ENCODE data around the gene ASB10.

- TF ChIP-seq POLR2AphosphoS5 (IDR thresholded peaks at IDR 0.05; ENCODE audit: low read depth) (no peak), EZH2 (IDR thresholded peaks at IDR 0.05; ENCODE audit: low read depth, unreplicated experiment) (peak; percentile 91), CTCF (conservative IDR thresholded peaks at IDR 0.05; ENCODE audit: low read depth in 2 of 2) (no peak), ZNF114 (CRISPR knock-in tag; IDR thresholded peaks at IDR 0.05) (no peak), ETS1 (IDR thresholded peaks at IDR 0.05) (no peak), EZH2phosphoT487 (IDR thresholded peaks at IDR 0.05; ENCODE audit: unreplicated experiment) (no peak), CREB1 (CRISPR knock-in tag; IDR thresholded peaks at IDR 0.05; ENCODE audit: low read depth) (no peak), NANOG (IDR thresholded peaks at IDR 0.05; ENCODE audit: borderline replicate concordance) (no peak), ZNF331 (CRISPR knock-in tag; IDR thresholded peaks at IDR 0.05; ENCODE audit: low read depth) (no peak), JUNB (IDR thresholded peaks at IDR 0.05; ENCODE audit: unreplicated experiment) (no peak), STAT1 (IDR thresholded peaks at IDR 0.05; ENCODE audit: unreplicated experiment) (no peak)
- TF ChIP-seq, protein P1, sequence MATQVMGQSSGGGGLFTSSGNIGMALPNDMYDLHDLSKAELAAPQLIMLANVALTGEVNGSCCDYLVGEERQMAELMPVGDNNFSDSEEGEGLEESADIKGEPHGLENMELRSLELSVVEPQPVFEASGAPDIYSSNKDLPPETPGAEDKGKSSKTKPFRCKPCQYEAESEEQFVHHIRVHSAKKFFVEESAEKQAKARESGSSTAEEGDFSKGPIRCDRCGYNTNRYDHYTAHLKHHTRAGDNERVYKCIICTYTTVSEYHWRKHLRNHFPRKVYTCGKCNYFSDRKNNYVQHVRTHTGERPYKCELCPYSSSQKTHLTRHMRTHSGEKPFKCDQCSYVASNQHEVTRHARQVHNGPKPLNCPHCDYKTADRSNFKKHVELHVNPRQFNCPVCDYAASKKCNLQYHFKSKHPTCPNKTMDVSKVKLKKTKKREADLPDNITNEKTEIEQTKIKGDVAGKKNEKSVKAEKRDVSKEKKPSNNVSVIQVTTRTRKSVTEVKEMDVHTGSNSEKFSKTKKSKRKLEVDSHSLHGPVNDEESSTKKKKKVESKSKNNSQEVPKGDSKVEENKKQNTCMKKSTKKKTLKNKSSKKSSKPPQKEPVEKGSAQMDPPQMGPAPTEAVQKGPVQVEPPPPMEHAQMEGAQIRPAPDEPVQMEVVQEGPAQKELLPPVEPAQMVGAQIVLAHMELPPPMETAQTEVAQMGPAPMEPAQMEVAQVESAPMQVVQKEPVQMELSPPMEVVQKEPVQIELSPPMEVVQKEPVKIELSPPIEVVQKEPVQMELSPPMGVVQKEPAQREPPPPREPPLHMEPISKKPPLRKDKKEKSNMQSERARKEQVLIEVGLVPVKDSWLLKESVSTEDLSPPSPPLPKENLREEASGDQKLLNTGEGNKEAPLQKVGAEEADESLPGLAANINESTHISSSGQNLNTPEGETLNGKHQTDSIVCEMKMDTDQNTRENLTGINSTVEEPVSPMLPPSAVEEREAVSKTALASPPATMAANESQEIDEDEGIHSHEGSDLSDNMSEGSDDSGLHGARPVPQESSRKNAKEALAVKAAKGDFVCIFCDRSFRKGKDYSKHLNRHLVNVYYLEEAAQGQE (IDR thresholded peaks at IDR 0.05; ENCODE audit: unreplicated experiment) = no peak
- TF ChIP-seq, protein P2, sequence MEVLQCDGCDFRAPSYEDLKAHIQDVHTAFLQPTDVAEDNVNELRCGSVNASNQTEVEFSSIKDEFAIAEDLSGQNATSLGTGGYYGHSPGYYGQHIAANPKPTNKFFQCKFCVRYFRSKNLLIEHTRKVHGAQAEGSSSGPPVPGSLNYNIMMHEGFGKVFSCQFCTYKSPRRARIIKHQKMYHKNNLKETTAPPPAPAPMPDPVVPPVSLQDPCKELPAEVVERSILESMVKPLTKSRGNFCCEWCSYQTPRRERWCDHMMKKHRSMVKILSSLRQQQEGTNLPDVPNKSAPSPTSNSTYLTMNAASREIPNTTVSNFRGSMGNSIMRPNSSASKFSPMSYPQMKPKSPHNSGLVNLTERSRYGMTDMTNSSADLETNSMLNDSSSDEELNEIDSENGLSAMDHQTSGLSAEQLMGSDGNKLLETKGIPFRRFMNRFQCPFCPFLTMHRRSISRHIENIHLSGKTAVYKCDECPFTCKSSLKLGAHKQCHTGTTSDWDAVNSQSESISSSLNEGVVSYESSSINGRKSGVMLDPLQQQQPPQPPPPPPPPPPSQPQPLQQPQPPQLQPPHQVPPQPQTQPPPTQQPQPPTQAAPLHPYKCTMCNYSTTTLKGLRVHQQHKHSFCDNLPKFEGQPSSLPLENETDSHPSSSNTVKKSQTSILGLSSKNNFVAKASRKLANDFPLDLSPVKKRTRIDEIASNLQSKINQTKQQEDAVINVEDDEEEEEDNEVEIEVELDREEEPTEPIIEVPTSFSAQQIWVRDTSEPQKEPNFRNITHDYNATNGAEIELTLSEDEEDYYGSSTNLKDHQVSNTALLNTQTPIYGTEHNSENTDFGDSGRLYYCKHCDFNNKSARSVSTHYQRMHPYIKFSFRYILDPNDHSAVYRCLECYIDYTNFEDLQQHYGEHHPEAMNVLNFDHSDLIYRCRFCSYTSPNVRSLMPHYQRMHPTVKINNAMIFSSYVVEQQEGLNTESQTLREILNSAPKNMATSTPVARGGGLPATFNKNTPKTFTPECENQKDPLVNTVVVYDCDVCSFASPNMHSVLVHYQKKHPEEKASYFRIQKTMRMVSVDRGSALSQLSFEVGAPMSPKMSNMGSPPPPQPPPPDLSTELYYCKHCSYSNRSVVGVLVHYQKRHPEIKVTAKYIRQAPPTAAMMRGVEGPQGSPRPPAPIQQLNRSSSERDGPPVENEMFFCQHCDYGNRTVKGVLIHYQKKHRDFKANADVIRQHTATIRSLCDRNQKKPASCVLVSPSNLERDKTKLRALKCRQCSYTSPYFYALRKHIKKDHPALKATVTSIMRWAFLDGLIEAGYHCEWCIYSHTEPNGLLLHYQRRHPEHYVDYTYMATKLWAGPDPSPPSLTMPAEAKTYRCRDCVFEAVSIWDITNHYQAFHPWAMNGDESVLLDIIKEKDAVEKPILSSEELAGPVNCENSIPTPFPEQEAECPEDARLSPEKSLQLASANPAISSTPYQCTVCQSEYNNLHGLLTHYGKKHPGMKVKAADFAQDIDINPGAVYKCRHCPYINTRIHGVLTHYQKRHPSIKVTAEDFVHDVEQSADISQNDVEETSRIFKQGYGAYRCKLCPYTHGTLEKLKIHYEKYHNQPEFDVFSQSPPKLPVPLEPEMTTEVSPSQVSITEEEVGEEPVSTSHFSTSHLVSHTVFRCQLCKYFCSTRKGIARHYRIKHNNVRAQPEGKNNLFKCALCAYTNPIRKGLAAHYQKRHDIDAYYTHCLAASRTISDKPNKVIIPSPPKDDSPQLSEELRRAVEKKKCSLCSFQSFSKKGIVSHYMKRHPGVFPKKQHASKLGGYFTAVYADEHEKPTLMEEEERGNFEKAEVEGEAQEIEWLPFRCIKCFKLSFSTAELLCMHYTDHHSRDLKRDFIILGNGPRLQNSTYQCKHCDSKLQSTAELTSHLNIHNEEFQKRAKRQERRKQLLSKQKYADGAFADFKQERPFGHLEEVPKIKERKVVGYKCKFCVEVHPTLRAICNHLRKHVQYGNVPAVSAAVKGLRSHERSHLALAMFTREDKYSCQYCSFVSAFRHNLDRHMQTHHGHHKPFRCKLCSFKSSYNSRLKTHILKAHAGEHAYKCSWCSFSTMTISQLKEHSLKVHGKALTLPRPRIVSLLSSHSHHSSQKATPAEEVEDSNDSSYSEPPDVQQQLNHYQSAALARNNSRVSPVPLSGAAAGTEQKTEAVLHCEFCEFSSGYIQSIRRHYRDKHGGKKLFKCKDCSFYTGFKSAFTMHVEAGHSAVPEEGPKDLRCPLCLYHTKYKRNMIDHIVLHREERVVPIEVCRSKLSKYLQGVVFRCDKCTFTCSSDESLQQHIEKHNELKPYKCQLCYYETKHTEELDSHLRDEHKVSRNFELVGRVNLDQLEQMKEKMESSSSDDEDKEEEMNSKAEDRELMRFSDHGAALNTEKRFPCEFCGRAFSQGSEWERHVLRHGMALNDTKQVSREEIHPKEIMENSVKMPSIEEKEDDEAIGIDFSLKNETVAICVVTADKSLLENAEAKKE (CRISPR knock-in tag; IDR thresholded peaks at IDR 0.05) = no peak
Measured at GRCh38 chr7:151166629-151167196, 20.3 kb downstream of the ASB10 start.
